Raji (cell line): ENCODE measurements around the gene NDUFS2.

Source experiments
- POLR2A ChIP-seq: IDR thresholded peaks from 2 replicates; pipeline ENCODE4 v1.6.1; 2011; ENCODE audit warnings: low read depth, low read length, control low read depth; ENCODE audit not compliant: insufficient read depth

NDUFS2 gene

GRCh38 chr1:161182214-161182613 is 20.0 kb upstream of the NDUFS2 start:
- TF ChIP-seq POLR2A, result no peak

DNA sequence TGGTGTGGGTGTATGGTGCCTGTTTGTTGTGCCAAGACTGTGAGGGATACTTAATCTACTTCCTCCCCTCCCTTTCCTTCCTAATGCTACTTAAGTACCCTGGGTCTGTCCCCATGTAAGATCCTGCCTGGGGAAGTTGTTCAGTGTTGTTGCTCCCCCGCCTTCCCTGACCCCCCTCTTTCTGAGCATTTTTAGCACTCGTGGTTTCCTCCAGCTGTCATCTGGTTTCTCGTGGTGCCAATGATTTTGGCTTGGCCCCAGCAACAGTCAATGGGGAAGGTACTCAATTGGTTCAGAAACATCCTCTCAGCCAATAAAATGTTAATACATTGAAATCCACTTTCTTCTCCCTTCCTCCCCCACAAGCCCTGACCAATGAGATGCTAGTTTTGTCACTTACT is 16.9 kb upstream of the NDUFS2 start:
- 0 out of 2 replicates have a peak, but pooled peaks have one; percentile 32 for TF ChIP-seq POLR2A

DNA sequence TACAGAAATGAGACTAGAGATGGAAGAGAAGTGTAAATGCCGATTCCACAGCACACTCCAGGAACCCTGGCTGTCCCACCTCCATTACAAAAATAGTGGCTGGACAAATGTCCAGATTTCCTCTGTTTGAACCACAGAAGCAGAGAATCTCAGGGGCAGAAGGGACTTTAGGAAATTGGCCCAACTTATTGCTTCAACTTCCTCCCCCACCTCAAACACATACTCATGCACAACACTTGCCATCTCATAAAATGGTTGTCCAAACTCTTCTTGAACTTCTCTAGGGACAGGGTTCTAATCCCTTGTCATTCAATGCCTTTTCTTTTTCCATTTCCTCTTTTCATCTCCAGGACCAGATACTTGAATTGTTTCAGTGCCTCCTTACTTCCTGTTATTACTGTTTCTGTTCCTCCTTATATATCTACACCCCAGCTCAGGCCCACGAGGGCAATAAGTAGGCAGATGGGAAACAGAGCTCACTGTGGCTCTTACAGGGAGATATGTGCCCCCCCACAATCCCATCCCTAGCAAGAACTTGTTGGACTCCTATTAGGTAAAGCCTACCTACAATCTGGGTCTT is 16.3 kb upstream of the NDUFS2 start:
- no peak for TF ChIP-seq POLR2A

DNA sequence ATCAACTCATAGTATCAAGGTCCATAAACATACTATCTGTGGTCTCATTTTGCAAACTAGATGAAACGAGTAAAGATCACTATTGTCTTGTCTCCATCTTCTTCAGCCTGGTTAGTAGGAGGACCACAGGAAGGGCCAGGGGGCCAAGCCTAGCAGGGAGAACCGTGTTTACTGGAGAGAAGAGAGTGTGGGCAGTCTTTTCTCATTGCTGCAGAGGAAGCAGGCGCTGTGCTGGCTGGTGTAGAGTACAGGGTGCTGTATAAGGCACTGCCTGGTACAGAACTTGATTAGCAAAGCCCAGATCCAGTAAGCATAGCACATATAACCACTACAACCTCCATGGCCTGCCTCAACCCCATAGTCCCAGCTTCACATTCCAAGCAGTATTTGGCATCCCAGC is 14.9 kb upstream of the NDUFS2 start:
- no peak for TF ChIP-seq POLR2A

DNA sequence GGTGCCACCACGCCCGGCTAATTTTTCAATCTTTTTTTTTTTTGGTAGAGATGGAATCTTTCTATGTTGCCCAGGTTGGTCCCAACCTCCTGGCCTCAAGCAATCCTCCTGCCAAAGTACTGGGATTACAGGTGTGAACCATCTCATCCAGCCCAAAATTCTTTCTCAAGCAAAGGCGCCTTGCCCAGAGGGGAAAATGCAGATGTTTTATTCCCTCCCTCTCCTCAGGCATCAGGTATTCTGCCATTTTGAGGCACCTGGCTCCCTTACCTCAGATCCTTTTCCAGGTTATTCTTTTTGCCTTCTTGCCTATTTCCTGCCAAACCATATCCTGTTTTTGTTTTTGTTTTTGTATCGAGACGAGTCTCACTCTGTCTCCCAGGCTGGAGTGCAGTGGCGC is 13.8 kb upstream of the NDUFS2 start:
- TF ChIP-seq POLR2A, result no peak

DNA sequence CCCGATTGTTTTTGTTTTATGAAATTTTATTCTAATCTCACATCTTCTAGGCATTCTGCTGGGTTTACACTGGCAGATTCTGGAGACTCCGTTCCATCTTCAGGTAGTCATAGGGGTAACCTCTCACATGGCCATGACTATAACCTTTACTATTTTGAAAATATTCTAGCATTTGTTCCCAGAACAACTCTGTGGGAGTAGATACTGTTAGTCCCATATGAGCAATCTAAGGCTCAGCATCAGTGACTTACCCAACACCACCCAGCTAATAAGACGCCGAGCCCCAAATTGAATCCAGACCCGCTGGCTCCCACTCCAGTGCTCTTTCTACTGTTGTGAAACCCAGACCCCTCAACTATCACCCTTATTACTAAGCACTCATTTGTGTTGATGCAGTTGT is 13.1 kb upstream of the NDUFS2 start:
- TF ChIP-seq POLR2A, result no peak

DNA sequence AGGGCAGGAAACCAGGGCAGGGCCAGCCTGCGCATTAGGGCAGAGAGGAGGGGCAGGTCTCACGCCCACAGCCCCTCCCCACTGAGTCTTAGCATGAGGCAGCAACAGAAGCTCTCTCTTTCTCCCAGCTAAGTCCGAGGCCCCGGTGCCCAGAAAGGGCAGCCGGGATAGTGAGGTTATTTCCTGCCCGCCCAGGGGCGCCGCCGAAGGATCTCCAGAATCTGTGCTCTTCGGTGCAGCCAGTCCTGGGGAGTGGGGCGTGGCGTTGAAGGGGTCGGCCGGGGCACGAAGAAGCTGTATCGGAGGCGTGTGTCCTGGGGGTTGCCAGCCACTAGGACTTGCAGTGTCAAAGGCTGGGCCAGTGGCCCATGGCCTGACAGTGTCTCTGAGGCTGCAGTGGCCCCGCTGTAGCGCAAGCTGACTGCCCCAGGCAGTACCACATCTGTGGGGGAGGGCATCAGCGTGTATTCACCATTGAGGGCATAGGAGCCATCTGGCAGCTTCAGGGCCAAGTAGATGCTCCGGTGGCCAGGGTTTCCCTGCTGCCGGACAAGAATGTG is 11.1 kb upstream of the NDUFS2 start:
- TF ChIP-seq POLR2A, result no peak

DNA sequence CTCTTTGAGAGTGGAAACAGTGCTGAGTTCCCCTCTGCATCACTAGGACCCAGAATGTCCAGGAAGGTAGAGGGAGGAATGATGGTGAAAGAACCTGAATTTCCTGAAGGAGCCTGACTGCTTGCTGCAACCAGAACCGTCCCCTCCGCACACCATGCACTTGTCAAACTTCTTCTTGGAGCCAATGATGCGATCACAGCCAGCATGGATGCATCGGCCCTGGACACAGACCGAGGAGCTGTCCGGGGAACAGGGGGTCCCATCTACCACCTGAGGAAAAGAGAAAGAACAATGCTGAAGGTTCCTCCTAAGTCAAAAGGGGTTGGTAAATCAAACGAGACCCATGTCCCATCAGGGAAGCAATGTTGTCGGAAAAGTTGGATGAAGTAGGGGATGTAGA is 10.2 kb upstream of the NDUFS2 start:
- no peak for TF ChIP-seq POLR2A

DNA sequence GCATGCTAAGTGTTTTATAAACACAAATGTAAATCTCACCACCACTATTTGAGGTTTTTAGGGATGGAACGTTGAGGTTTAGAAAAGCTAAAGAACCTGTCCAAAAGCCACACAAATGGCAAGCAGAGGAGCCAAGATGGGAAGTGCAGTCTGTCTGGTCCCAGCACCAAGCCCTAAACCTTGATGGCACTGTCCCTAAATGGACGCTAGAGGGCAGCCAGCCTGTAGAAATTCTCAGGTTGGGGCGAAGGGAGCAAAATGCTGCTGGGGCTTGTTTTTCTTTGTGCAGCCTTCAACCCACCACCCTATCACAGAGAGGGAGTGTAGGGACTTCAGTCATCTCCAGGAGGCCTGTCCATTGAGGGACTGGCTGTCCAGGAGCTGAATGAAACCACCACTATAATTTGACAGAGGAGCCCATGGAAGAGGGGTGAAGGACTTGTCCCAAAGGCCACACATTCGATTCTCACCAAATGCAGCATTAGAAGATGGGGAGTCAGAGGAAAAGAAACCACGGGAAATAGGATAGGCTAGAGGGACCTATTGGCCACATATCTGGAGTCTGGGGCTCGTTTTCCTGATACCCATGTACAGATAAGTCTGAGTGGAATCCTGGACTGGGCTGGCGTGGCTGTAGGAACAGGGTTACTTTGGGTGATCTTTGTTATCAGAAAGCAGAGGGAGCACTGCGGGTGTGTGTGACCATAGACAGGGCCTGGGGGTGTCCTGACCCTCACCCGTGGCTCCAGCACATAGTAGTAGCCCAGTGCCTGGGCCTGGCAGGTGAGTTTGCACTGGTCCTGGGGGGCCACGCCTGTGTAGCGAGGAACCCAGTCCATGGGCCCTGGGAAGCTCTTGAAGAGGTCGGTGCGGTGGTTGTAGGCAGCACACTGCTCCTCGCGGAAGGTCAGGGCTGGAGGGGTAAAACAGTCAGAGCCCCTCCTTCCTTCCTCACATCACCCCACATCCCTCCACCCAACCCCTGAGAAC is 9.4 kb upstream of the NDUFS2 start:
- no peak for TF ChIP-seq POLR2A

GRCh38 chr1:161193561-161194235 is 8.5 kb upstream of the NDUFS2 start:
- no peak for TF ChIP-seq POLR2A

- TF ChIP-seq POLR2A, result no peak
Measured at GRCh38 chr1:161195171-161195570, 7.0 kb upstream of the NDUFS2 start.

- TF ChIP-seq POLR2A, result no peak
Measured at GRCh38 chr1:161196111-161196510, 6.1 kb upstream of the NDUFS2 start.

DNA sequence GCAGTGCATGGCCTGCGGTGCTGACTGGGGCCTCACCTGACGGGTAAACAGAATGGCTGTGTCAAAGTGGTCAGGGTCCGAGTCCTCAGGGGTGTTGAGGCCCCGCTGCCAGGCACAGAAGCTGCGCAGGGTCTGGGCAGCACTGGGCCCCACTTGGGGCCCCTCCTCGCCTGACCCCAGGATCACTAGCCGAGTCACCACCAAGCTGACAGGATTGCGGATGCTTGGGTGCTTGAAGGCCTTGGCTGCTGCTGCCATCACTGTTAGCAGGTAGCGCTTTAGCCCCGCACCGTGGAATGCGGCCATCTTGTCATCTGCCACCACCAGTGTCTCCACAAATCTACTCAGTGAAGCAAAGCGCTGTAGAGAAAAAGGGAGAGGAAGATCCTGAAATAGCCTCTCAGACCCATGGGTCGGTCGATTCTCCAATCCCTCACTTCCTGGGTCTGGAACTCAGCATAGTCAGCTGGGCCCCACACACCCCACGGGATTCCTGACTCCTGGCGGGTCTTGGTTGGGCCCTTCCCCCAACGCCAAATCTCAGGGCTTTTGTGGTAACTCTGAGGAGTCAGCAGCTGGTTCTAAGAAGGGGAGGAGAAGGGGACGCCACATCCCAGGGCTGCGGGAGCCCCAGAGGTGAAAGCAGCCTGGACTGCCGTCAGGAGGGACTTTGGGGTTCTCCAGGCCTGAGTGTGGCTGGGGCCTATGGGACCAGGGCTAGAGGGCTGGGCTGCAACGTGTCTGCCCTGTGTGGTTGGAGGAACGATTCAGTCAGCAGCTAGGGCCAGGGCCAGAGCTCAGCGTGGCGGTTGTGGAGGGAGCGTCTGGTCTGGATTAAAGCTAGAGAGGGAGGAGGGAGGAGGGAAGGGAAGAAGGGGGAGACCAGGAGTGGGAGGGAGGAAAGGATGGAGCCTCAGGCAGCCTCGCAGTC is 5.4 kb upstream of the NDUFS2 start:
- no peak for TF ChIP-seq POLR2A

DNA sequence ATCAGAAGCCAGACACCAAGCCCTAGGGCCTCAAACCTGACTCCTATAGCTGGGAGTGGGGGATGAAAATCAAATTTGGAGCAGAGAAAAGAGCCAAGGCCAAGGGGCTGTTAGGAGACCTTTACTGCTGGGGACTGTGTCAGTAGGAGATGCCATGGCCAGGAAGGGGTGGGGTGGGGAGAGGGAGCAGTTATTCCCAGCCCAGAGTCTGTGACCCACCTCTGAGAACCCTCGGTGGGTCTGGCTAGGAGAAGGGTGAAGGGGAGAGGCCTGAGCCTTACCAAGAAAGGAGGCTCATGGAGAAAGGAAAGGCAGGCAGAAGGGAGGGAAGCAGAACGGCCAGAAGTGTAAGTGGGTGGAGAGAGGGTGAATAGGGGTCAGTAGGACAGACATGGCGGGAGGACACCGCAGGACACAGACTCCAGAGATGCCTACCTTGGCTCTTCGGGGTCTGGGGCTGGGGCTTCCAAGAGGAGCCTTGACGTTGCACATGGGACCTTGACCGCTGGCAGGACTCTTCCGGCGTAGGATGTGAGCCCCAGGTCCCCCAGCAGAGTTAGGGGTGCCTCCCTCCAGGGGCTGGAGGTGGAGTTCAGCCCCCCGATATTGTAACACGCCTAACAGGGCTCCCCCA is 4.5 kb upstream of the NDUFS2 start:
- no peak for TF ChIP-seq POLR2A
